ENCODE measurements around the gene C19orf85. TPM values are rescaled to one million over a fixed set of nuclear protein-coding genes. Genes with fewer than 3 reads are reported as not detected.

Gene C19orf85
- total RNA-seq, 1 experiment from 2014 or later: not detected

- no peak for DNase-seq (ENCODE audit: low read depth)
Measured at GRCh38 chr19:55489711-55490477, 25.3 kb upstream of the C19orf85 start.

GRCh38 chr19:55488986-55489710 is 24.6 kb upstream of the C19orf85 start:
- no peak for DNase-seq (ENCODE audit: low read depth)

- peak; percentile 75 for DNase-seq (ENCODE audit: low read depth)
Measured at GRCh38 chr19:55487924-55488687, 23.6 kb upstream of the C19orf85 start, which contains the start of gene SSC5D. TSS of gene SSC5D (plus strand) at chr19:55488436. CDS start at chr19:55488590, 154 bp downstream.

GRCh38 chr19:55486971-55487923 is 22.7 kb upstream of the C19orf85 start:
- peak; percentile 99 for DNase-seq (ENCODE audit: low read depth)

GRCh38 chr19:55486043-55486970 is 21.8 kb upstream of the C19orf85 start:
- DNase-seq (ENCODE audit: low read depth): no peak

GRCh38 chr19:55485439-55486011 is 21.0 kb upstream of the C19orf85 start:
- DNase-seq (ENCODE audit: low read depth): no peak

GRCh38 chr19:55484593-55485438 is 20.3 kb upstream of the C19orf85 start, which contains the start of gene NAT14:
TSS of gene NAT14 (plus strand) at chr19:55485188. CDS start at chr19:55485709, 521 bp downstream.
- peak; percentile 71 for DNase-seq (ENCODE audit: low read depth)

- no peak for DNase-seq (ENCODE audit: low read depth)
Measured at GRCh38 chr19:55483706-55484592, 19.4 kb upstream of the C19orf85 start.

- no peak for DNase-seq (ENCODE audit: low read depth)
Measured at GRCh38 chr19:55482967-55483705, 18.6 kb upstream of the C19orf85 start.

- no peak for DNase-seq (ENCODE audit: low read depth)
Measured at GRCh38 chr19:55482156-55482961, 17.8 kb upstream of the C19orf85 start.

GRCh38 chr19:55481794-55482155 is 17.2 kb upstream of the C19orf85 start:
- no peak for DNase-seq (ENCODE audit: low read depth)

GRCh38 chr19:55481148-55481793 is 16.7 kb upstream of the C19orf85 start:
- DNase-seq (ENCODE audit: low read depth): no peak

- no peak for DNase-seq (ENCODE audit: low read depth)
Measured at GRCh38 chr19:55479451-55480230, 15.1 kb upstream of the C19orf85 start.

- DNase-seq (ENCODE audit: low read depth): no peak
Measured at GRCh38 chr19:55479045-55479444, 14.5 kb upstream of the C19orf85 start.

- DNase-seq (ENCODE audit: low read depth): no peak
Measured at GRCh38 chr19:55478364-55478763, 13.8 kb upstream of the C19orf85 start.
